Nasal cavity respiratory epithelium epithelial cell of viscerocranial mucosa (primary cell): ENCODE measurements around the gene CDK2. TPM values are rescaled to one million over a fixed set of nuclear protein-coding genes. Genes with fewer than 3 reads are reported as not detected.

Experiments
- total RNA-seq: library from RNA; depleted of rRNA; stranded (reverse); fragments of >200 nt; gene quantifications from 2 replicates; pipeline ENCODE4 v1.2.3, GENCODE V29; 2014

CDK2 gene
- total RNA-seq: 8.3 and 10.6 TPM in 2 replicates

DNA sequence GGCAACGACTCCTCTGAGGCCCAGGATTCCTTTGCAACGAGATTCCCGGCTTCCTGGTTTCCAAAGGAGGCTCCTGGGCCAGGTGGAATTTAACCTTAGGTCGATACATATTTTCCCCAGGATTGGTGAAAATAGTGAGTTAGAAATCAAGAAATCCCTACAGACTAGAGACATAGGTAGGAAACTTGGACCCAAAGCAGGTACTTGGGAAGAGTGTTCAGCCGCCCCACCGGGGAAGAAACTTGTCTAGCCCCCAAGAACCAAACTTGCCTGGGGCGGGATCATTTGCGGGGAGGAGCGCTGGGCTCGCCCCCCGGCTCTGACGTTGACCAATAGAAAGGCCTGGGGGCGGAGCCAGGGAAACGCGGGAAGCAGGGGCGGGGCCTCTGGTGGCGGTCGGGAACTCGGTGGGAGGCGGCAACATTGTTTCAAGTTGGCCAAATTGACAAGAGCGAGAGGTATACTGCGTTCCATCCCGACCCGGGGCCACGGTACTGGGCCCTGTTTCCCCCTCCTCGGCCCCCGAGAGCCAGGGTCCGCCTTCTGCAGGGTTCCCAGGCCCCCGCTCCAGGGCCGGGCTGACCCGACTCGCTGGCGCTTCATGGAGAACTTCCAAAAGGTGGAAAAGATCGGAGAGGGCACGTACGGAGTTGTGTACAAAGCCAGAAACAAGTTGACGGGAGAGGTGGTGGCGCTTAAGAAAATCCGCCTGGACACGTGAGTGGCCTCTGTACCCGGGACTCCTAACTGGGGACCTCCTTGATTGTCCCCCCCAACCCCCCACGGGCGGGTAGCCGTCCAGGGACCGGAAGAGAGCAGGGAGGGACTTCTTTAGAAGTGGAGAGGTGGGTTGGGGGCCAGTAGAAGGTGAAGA, at the start of gene CDK2:
Gene CDK2, plus strand, starts transcription at position 423 of the 874 bp plus-strand sequence. Its CDS starts 179 bp downstream, at position 602.

DNA sequence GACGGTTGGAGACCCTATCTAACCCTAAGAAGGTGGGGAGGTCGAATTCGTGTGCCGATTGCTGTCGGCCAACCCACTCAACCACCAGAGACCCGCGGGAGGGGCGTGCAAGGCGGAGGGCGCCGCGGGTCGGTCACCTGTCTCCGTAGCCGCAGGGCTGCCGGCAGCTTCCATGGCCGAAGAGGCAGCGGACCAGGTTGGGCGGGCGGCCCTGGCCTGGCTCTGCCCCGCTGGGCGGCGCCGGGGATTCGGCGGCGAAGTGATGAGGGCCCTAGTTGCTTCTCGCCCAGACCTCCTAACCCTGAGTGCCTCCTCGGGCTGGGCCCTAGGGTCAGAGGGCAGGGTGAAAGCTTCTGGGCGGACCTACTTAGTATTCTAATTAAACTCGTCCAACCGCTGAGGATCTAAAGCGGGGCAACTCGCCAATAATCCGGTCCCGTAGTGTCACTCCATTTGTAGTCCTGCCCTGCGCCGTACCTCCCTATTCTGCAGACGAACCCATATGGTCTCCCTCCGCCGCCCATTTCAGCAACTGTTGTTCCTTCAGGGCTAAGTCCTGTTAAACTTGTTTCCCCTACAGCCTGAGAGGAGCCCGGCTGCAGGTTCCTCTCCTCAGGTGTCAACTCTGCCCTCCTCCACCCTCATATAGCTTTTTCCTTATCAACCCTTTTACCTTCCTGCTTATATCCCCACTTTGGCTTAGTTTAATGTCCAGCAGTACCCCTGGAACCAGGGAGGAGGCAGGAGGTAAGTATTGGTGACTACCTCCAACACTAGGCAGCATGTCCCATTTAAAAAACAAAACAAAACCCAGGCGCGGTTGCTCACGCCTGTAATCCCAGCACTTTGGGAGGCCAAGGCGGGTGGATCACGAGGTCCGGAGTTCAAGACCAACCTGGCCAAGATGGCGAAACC, 38.8 kb upstream of the CDK2 start, which contains the start of gene PYM1:
Gene PYM1, minus strand, starts transcription at position 307 of the 915 bp plus-strand sequence. Its CDS starts 133 bp downstream, at position 174.

DNA sequence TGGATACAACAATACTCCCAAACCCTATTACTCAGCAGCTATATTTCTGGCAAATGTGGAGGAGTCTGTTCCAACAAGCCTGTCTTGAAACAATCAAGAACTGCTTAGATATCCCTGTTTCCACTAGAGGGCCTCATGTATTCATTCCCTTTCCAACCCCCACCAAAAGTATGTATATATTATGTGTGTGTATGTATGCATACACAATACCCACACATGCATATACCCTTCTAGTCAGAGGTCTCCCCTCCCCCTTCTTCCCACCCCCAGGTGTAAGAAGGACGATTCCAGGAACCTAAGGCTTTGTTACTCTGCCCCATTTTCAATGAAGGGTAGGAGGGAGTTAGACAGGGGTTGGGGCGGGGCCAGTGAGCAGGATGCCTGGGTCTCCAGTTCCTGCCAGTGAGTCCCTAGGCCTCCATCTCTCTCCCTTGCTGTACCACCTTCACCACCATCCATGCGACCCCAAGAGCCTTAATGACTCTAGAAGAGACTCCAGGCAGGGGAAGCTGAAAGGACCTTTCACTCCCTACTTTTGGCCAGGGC, 35.8 kb upstream of the CDK2 start, which contains the start of gene DGKA:
Gene DGKA, plus strand, starts transcription at position 392 of the 546 bp plus-strand sequence. CDS start 5,342 bp downstream, outside the sequence.

DNA sequence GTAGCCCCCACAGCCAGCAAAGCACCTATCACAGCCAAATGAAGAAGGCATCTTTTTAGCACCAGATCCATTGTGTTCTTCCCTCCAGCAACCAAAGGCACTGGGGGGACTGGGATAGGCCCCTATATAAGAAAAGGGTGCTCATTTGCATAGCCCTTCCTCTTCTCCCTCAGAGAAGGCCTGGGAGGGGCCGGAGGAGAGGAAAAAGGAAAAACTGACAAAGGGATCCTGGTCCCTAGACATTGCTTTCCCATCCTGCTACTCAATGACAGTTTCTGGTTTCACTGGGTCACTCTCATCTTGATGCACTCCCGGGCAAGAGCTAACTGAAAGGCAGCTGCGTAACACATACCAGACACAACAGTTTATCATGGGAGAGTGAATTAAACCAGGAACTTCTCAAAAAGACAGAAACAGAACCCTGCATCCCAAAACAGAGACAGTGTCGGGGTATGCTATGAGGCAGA, 656 bp upstream of the CDK2 start, which contains the start of gene PMEL:
Gene PMEL, minus strand, starts transcription at position 102 of the 467 bp plus-strand sequence. Its CDS starts 31 bp downstream, at position 71.

DNA sequence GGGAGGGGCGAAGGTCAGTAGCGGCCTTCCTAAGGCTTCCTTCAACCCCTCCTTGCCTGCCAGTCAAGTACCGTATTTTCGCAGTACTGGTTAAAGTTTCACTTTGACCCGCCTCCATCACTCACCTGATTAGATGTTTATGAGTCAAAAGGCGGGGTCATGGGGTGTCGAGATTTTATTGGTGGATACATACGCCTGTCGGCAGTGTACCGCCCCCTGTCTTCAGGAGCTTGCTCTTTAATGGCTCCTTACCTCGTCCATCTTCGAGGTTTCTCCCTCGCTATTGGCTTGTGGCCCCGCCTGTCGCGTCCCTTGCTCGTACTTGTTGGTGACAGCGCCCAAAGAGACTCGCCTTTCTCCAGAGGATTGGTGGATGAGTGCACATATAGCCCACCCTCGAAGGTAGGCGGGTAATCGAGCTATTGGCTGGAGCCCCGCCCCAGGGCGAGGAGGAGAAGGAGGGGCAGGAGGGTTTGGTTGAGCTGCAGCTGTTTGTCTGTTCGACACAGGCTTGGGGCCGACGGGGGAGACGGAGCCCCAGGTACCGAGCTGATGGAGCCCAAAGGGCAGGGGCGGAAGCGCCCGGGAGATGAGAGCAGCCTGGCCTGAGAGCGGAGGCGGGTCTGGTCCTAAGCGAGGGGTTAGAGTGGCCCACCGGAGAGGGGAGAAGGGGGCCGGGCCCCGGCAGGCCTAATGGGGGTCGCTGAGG, 7.1 kb downstream of the CDK2 start, which contains the start of gene RAB5B:
Gene RAB5B, plus strand, starts transcription at position 480 of the 709 bp plus-strand sequence. CDS start 12,883 bp downstream, outside the sequence.

DNA sequence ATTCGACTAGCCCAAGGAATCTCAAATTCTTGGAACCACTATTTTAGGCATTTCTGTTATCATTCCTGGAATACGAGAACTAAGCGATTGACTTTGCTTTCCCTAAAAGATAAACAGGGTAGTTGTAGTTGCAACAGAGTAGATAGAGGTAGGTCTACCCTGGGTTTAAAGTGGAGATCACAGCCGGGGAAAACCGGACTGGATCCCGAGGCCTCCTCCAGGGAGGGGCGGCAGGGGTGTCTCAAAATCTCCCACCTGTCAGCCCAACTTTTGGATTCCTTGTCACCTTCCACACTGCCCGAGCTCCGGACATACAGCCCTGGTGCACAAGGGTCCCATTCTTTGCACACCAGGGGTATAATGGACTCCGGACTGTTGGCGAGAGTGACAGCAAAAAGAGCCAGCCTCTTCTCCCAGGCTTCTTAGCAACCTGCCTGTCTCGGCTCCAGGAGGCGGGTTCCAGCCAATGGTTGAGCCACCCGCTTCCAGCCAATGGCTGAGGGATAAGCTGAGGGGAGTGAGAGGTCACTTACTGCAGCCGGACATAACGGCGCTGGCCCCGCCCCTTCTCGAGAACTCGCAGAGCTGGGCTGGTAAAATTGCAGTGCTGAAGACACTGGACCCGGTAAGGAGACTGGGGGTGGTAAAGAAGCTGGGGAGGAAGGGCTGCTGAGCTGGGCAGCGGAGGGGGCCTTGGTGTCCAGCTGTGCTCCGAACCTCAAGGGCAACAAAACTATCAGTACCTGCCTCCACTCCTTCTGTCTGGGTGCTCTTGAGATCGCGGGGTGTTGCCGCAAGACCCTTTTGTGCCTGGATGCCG, 30.3 kb downstream of the CDK2 start, which contains the start of gene SUOX:
Gene SUOX, plus strand, starts transcription at position 562 of the 820 bp plus-strand sequence. CDS start 4,946 bp downstream, outside the sequence.

DNA sequence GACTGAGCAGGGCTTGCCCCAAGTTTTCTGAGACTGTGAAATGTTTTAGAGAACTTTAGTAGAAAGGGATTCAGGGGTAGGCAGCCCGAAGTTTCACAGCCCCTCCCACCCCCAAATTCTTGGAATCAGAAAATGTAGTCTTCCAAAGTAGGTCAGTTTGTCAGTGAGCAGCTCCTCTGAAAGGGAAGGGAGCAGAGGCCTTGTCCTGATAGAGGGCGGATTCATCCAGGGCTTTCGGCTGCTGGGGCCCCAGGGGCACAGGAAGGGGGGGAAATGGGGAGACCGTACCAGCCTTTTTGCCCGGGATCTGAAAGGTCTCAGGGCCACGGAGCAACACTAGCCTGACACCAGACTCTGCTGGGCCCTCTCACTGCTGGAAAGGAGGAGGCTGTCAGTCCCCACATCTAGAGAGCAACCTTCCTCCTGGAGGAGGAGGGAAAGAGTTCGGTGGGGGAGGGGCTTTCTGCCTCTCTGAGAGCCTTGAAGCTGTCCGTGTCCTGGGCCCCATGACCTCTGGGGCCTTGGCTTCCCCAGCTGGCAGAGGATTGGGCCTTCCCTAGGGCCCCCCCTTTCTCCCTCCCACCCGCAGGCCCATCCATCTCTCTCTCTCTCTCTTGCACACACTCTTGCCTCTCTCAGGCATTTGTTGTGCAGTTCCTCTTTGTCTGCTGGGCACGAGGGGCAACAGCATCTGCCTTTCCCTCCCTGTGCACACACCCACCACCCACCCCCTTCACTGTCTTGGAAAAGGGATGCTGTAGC, 54.0 kb downstream of the CDK2 start, which contains the start of gene IKZF4:
Gene IKZF4, plus strand, starts transcription at position 621 of the 762 bp plus-strand sequence. CDS start 451 bp downstream, outside the sequence.

Other genes with a start within 250 kb of the CDK2 start
- gene RDH5, start 246.4 kb upstream of the CDK2 start, total RNA-seq: 0.85 and 1.0 TPM in 2 replicates
- gene CD63, start 237.8 kb upstream of the CDK2 start, total RNA-seq: 605 and 1,092 TPM in 2 replicates
- gene GDF11, start 223.7 kb upstream of the CDK2 start, total RNA-seq: 0.34 and 1.3 TPM in 2 replicates
- 79.6 and 88.2 TPM in 2 replicates for gene SARNP, start 149.1 kb upstream of the CDK2 start, total RNA-seq
- 35.2 and 37.4 TPM in 2 replicates for gene ORMDL2, start 148.8 kb upstream of the CDK2 start, total RNA-seq
- 37.9 and 41.4 TPM in 2 replicates for gene DNAJC14, start 137.2 kb upstream of the CDK2 start, total RNA-seq
- under 0.01 and 0.28 TPM in 2 replicates for gene MMP19, start 123.9 kb upstream of the CDK2 start, total RNA-seq
- gene PYM1, start 38.9 kb upstream of the CDK2 start, total RNA-seq: 28.3 and 30.8 TPM in 2 replicates
- 72.5 and 117 TPM in 2 replicates for gene DGKA, start 35.7 kb upstream of the CDK2 start, total RNA-seq
- gene PMEL, start 788 bp upstream of the CDK2 start, total RNA-seq: 1.3 and 1.4 TPM in 2 replicates
- 49.9 and 80.6 TPM in 2 replicates for gene RAB5B, start 7.2 kb downstream of the CDK2 start, total RNA-seq
- 3.4 and 4.9 TPM in 2 replicates for gene SUOX, start 30.4 kb downstream of the CDK2 start, total RNA-seq
- 0.34 and 1.1 TPM in 2 replicates for gene IKZF4, start 54.2 kb downstream of the CDK2 start, total RNA-seq
- 55.4 and 78.7 TPM in 2 replicates for gene RPS26, start 75.1 kb downstream of the CDK2 start, total RNA-seq
- gene ERBB3, start 113.3 kb downstream of the CDK2 start, total RNA-seq: 35.2 and 43.9 TPM in 2 replicates
- 229 and 242 TPM in 2 replicates for gene PA2G4, start 137.7 kb downstream of the CDK2 start, total RNA-seq
- gene RPL41, start 149.8 kb downstream of the CDK2 start, total RNA-seq: 2,819 and 3,070 TPM in 2 replicates
- 2.2 and 4.8 TPM in 2 replicates for gene ZC3H10, start 151.4 kb downstream of the CDK2 start, total RNA-seq
- 235 and 281 TPM in 2 replicates for gene ESYT1, start 161.4 kb downstream of the CDK2 start, total RNA-seq
- gene MYL6B, start 185.8 kb downstream of the CDK2 start, total RNA-seq: 18.1 and 22.6 TPM in 2 replicates
- 432 and 539 TPM in 2 replicates for gene MYL6, start 191.5 kb downstream of the CDK2 start, total RNA-seq
- 16.7 and 41.8 TPM in 2 replicates for gene SMARCC2, start 222.7 kb downstream of the CDK2 start, total RNA-seq